A673 (cell line): ENCODE data around the gene PM20D1.

Source experiments
- EZH2 ChIP-seq: fragments of 200-600 bp; sonication (generic); IDR thresholded peaks from 2 replicates; pipeline ENCODE4 v1.6.1; 2017; ENCODE audit warnings: borderline replicate concordance, low read depth, mild to moderate bottlenecking, mixed read lengths, antibody characterized with exemption, low read length; ENCODE audit not compliant: poor library complexity, severe bottlenecking
- TF ChIP-seq, protein P1 (sequence below): fragments of 300-800, 200-600 bp; sonication (generic); conservative IDR thresholded peaks from 2 replicates; pipeline ENCODE4 v1.5.1; 2017; ENCODE audit warnings: low read depth, mild to moderate bottlenecking, antibody characterized with exemption, low read length, moderate library complexity, mixed read lengths

DNA sequence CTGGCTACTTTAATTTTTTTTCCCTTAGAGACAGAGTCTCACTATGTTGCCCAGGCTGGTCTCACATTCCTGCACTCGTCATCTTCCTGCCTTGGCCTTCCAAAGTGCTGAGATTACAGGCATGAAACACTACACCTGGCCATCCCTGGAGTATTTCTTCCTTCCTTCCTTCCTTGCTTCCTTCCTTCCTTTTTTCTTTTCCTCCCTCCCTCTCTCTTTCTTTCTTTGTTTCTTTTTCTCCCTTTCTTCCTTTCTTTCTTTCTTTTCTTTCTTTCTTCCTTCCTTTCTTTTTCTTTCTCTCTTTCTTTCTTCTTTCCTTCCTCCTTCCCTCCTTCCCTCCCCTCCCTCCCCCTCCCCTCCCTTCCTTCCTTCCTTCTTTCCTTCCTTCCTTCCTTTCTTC is 46.4 kb upstream of the PM20D1 start:
- TF ChIP-seq, protein P1, sequence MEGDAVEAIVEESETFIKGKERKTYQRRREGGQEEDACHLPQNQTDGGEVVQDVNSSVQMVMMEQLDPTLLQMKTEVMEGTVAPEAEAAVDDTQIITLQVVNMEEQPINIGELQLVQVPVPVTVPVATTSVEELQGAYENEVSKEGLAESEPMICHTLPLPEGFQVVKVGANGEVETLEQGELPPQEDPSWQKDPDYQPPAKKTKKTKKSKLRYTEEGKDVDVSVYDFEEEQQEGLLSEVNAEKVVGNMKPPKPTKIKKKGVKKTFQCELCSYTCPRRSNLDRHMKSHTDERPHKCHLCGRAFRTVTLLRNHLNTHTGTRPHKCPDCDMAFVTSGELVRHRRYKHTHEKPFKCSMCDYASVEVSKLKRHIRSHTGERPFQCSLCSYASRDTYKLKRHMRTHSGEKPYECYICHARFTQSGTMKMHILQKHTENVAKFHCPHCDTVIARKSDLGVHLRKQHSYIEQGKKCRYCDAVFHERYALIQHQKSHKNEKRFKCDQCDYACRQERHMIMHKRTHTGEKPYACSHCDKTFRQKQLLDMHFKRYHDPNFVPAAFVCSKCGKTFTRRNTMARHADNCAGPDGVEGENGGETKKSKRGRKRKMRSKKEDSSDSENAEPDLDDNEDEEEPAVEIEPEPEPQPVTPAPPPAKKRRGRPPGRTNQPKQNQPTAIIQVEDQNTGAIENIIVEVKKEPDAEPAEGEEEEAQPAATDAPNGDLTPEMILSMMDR = no peak
- TF ChIP-seq EZH2 = no peak
